ACHN (cell line): ENCODE measurements around the gene TSC22D4.
A peak's percentile ranks its signal among the peaks of the same experiment; 100 is the strongest.

Experiments
- DNase-seq: peaks from one replicate; pipeline ENCODE4 v3.0.0-alpha.2; 2015
- in situ Hi-C: cut with HindIII; loops from 2 replicates; pipeline ENCODE4 v1.10.0; 2017; ENCODE audit warnings: low sequenced_read_pairs, low pct_ligation_motif_present, low pct_unique_long_range_greater_than_20kb

TSC22D4 gene

GRCh38 chr7:100496509-100496908 lies 17.5 kb upstream of the TSC22D4 start:
- in situ Hi-C loops = no loop called here

GRCh38 chr7:100493476-100494264 lies 14.7 kb upstream of the TSC22D4 start:
- in situ Hi-C loops = no loop called here
- peak; percentile 49 for DNase-seq

More at GRCh38 chr7:100496509-100496908, 17.5 kb upstream of the TSC22D4 start:
- no peak for DNase-seq

GRCh38 chr7:100492738-100493475 lies 13.9 kb upstream of the TSC22D4 start:
- no peak for DNase-seq
- in situ Hi-C loops = no loop called here

GRCh38 chr7:100491192-100491578 lies 12.2 kb upstream of the TSC22D4 start:
- in situ Hi-C loops = no loop called here
- DNase-seq = no peak

- DNase-seq = no peak
- in situ Hi-C loops = no loop called here
Observed at GRCh38 chr7:100490483-100491191, 11.6 kb upstream of the TSC22D4 start.

GRCh38 chr7:100489824-100490223 lies 10.8 kb upstream of the TSC22D4 start:
- in situ Hi-C loops = no loop called here
- DNase-seq = peak; percentile 46

- in situ Hi-C loops = no loop called here
- DNase-seq = no peak
Observed at GRCh38 chr7:100489121-100489520, 10.1 kb upstream of the TSC22D4 start.

- in situ Hi-C loops = no loop called here
- no peak for DNase-seq
Observed at GRCh38 chr7:100488333-100489095, 9.5 kb upstream of the TSC22D4 start.

- in situ Hi-C loops = no loop called here
- DNase-seq = peak; percentile 32
Observed at GRCh38 chr7:100486753-100487446, 7.9 kb upstream of the TSC22D4 start.

- in situ Hi-C loops = no loop called here
Observed at GRCh38 chr7:100486111-100486636, 7.2 kb upstream of the TSC22D4 start.

GRCh38 chr7:100485471-100485876 lies 6.5 kb upstream of the TSC22D4 start:
- no peak for DNase-seq
- in situ Hi-C loops = no loop called here

More at GRCh38 chr7:100486111-100486636, 7.2 kb upstream of the TSC22D4 start:
- DNase-seq = no peak

- in situ Hi-C loops = no loop called here
- DNase-seq = no peak
Observed at GRCh38 chr7:100484673-100485045, 5.6 kb upstream of the TSC22D4 start.

- in situ Hi-C loops = no loop called here
- peak; percentile 64 for DNase-seq
Observed at GRCh38 chr7:100483722-100484672, 5.0 kb upstream of the TSC22D4 start, which contains the start of gene NYAP1. TSS of gene NYAP1 (plus strand) at chr7:100483927. CDS start at chr7:100485312, 1,385 bp downstream.

GRCh38 chr7:100483090-100483721 lies 4.2 kb upstream of the TSC22D4 start:
- in situ Hi-C loops = no loop called here
- peak; percentile 78 for DNase-seq

GRCh38 chr7:100482728-100483089 lies 3.7 kb upstream of the TSC22D4 start:
- in situ Hi-C loops = no loop called here

GRCh38 chr7:100481466-100481865 lies 2.5 kb upstream of the TSC22D4 start:
- in situ Hi-C loops = no loop called here
- DNase-seq = no peak

More at GRCh38 chr7:100482728-100483089, 3.7 kb upstream of the TSC22D4 start:
- peak; percentile 8 for DNase-seq
